Suprapubic skin (tissue), 4 donors: ENCODE measurements around the gene FAM181B. TPM values are rescaled to one million over a fixed set of nuclear protein-coding genes. Genes with fewer than 3 reads are reported as not detected.

Experiments used
- DNase-seq, 2 donors: peaks; one replicate each; pipeline ENCODE4 v3.0.0-alpha.2; 2019; ENCODE audit warnings: low spot score in 2 of 2
- H3K27ac ChIP-seq: fragments of 200-600 bp; sonication (generic); one replicate; pipeline ENCODE4 v1.5.1; 2019
- H3K27me3 ChIP-seq: fragments of 200-600 bp; sonication (generic); one replicate; pipeline ENCODE4 v1.5.1; 2019
- H3K36me3 ChIP-seq: fragments of 200-600 bp; sonication (generic); one replicate; pipeline ENCODE4 v1.5.1; 2019
- H3K4me1 ChIP-seq: fragments of 200-600 bp; sonication (generic); one replicate; pipeline ENCODE4 v1.5.1; 2019
- H3K4me3 ChIP-seq: fragments of 200-600 bp; sonication (generic); one replicate; pipeline ENCODE4 v1.5.1; 2019; ENCODE audit warnings: mild to moderate bottlenecking
- H3K9me3 ChIP-seq: fragments of 200-600 bp; sonication (generic); one replicate; pipeline ENCODE4 v1.5.1; 2019
- CTCF ChIP-seq, 2 donors: fragments of 200-600 bp in 1 of 2; fragments of 450-650 bp in 1 of 2; sonication (generic) in 1 of 2; IDR thresholded peaks; one replicate each; pipeline ENCODE4 v1.5.1; 2016 to 2019; ENCODE audit warnings: antibody characterized with exemption in 2 of 2, mild to moderate bottlenecking in 1 of 2, moderate library complexity in 1 of 2
- EP300 ChIP-seq: sonication (generic); formaldehyde crosslinking; IDR thresholded peaks from one replicate; pipeline ENCODE4 v1.6.1; 2017; ENCODE audit warnings: antibody characterized with exemption
- POLR2A ChIP-seq, 2 donors: fragments of 450-650 bp; IDR thresholded peaks; one replicate each; pipeline ENCODE4 v1.6.1; 2017; ENCODE audit warnings: antibody characterized with exemption in 2 of 2, mild to moderate bottlenecking in 2 of 2, moderate library complexity in 2 of 2
- POLR2AphosphoS5 ChIP-seq, 3 donors: sonication (generic); formaldehyde crosslinking; IDR thresholded peaks; one replicate each; pipeline ENCODE4 v1.6.1; 2017; ENCODE audit warnings: antibody characterized with exemption in 3 of 3
- WGBS: methylation state at CpG from one replicate; pipeline ENCODE4 v1.1.5; 2018; 5-methylcytosine and 5-hydroxymethylcytosine counted together
- total RNA-seq, 4 donors: library from RNA; depleted of rRNA; stranded (reverse); fragments of >200 nt; gene quantifications; one replicate each; pipeline ENCODE4 v1.1.0, GENCODE V29; 2016

The FAM181B gene
- total RNA-seq, 4 donors from 2014 or later: 0.18 to 0.42 (median 0.31) TPM

DNA sequence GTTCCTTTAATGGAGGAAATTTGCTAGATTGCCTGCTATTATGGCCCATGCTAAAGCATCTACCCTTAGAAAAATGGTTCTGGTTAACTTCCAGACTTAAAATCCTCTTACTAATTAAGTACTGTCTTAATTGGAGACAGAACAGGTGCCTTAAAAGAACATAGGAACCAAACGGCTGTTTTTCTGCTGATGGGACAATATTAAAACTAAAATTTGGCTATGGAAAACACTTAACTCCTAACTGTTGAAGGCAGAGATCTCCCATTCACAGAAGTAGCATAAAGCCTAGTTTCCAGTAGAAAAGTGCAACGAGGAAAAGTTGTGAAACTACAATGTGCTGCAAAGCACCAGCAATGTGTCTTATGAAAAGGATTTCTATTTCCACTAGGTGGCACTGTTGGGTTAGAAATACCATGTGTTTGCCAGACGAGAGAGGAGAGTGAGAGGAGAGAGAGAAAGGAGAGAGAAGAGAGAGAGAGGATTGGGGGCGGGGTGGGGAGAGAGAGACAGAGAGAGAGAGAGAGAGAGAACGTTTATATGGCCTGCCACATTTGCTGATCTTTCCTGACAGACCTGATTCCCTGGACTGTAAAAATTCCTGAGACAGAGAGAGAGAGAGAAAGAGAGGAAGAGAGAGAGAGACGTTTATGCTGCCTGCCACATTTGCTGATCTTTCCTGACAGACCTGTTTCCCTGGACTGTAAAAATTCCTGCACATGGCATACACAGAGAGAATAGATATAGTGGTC, 51.5 kb downstream of the FAM181B start:
- WGBS: 11% methylated on average over 6 of the region's 6 CpGs

GRCh38 chr11:82680252-82680651, 53.4 kb downstream of the FAM181B start:
- H3K27ac ChIP-seq: no peak overlapping the region
- no peak for DNase-seq
- TF ChIP-seq POLR2A (IDR thresholded peaks at IDR 0.05) (no peak), POLR2AphosphoS5 (IDR thresholded peaks at IDR 0.05) (no peak), EP300 (no peak), CTCF (IDR thresholded peaks at IDR 0.05) (no peak)
- no peak overlapping the region for H3K4me3 ChIP-seq
- no peaks in the 10 kb centered on the region for H3K36me3 ChIP-seq
- H3K27me3 ChIP-seq: no peaks in the 10 kb centered on the region
- H3K9me3 ChIP-seq: no peaks in the 10 kb centered on the region
- peaks cover 6% of the 10 kb centered on the region for H3K4me1 ChIP-seq
- WGBS: 55% methylated on average over 1 of the region's 1 CpG

More for the DNA sequence above, 51.5 kb downstream of the FAM181B start:
- no peak for DNase-seq
- Histone ChIP-seq H3K27me3 (no peaks in the 10 kb centered on the region), H3K4me1 (peaks cover 6% of the 10 kb centered on the region), H3K4me3 (no peak overlapping the region), H3K9me3 (no peaks in the 10 kb centered on the region), H3K27ac (no peak overlapping the region), H3K36me3 (no peaks in the 10 kb centered on the region)
- TF ChIP-seq POLR2AphosphoS5 (IDR thresholded peaks at IDR 0.05) (no peak), CTCF (IDR thresholded peaks at IDR 0.05) (peak; percentile 20 to 24), EP300 (no peak), POLR2A (IDR thresholded peaks at IDR 0.05) (no peak)

Other genes with a start within 250 kb of the FAM181B start
- gene PRCP, start 166.6 kb upstream of the FAM181B start, total RNA-seq: 10 to 100 TPM; 36.0 to 50.9 (median 50.4) TPM
- gene DDIAS, start 167.9 kb upstream of the FAM181B start, total RNA-seq: 1 to 10 TPM; 1.5 to 5.7 (median 4.1) TPM